H1 (cell line): ENCODE measurements around the gene ADGRD2. TPM values are rescaled to one million over a fixed set of nuclear protein-coding genes. Genes with fewer than 3 reads are reported as not detected.

Experiments used
- SIRT6 ChIP-seq: IDR thresholded peaks from one replicate; pipeline ENCODE4 v1.7.1; 2012; ENCODE audit warnings: low read length, inconsistent platforms
- polyA plus RNA-seq, 7 experiments: library from polyadenylated mRNA; depleted of rRNA in 3 of 7; stranded (reverse) in 5 of 7; unstranded in 2 of 7; fragments of >200 nt in 5 of 7; fragments of 200-250 nt in 2 of 7; gene quantifications; 1 replicate in 5 of 7; 2 replicates in 1 of 7; 4 replicates in 1 of 7; pipeline versions ENCODE4 v1.2.1 to v1.2.3, GENCODE V29; 2011 to 2013; ENCODE audit warnings: missing spikeins in 2 of 7, mixed read lengths in 2 of 7
- total RNA-seq: library from RNA; stranded (reverse); fragmentation: NEBNext Ultra II Directional; extraction: Animal tissue kit (Norgen Biotek cat#: 25700); gene quantifications from 2 replicates; pipeline ENCODE4 v1.2.1, GENCODE V29; 2021

ADGRD2 gene
- total and polyA plus RNA-seq, 2 of the 8 experiments (the other 6 are each of a cell fraction or from before 2014, with no cell fraction given) = 0.41 to 1.4 TPM

DNA sequence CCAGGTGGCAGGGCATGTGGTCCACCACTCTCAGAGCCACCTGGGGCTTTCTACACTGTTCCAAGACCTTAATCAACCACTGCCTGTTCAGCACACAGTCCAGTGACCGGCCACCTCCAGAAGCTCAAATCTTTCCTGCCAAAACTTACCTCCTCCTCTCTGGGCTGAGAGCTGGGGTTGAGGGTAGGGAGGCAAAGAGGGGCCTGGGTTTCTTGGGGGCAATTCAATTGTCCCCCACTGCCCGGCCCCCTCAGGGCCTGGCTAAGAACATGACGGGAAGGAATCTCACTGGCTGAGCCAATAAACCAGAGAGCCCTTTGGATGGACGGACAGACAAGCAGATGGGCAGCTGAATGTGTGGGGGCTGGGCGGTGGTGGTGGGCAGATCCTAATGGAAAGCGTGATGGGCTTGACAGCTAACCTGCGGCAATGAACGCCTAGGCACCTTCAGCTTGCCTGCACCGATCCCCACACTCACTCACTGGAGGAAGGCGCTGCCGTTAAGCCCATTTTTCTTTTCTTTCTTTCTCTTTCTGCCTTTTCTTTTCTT lies 51.6 kb downstream of the ADGRD2 start (continued):
- no peak for TF ChIP-seq SIRT6
